Ovary (tissue), 3 donors: ENCODE measurements around the gene NKD2.

Source experiments
- CTCF ChIP-seq, 3 donors: fragments of 450-650 bp in 2 of 3; fragments of 200-600 bp in 1 of 3; IDR thresholded peaks; one replicate each; pipeline versions ENCODE4 v1.5.1 to v1.8.0; 2016 to 2022; ENCODE audit warnings: antibody characterized with exemption in 3 of 3, mild to moderate bottlenecking in 1 of 3
- EP300 ChIP-seq: sonication (generic); formaldehyde crosslinking; IDR thresholded peaks from one replicate; pipeline ENCODE4 v1.6.1; 2017; ENCODE audit warnings: antibody characterized with exemption
- POLR2A ChIP-seq: fragments of 450-650 bp; IDR thresholded peaks from one replicate; pipeline ENCODE4 v1.6.1; 2017; ENCODE audit warnings: antibody characterized with exemption, mild to moderate bottlenecking, moderate library complexity
- donor health status: DM: no; HTN: no; CAD: no.

GRCh38 chr5:1033178-1033577 is 24.6 kb downstream of the NKD2 start:
- TF ChIP-seq POLR2A, result no peak
- no peak for TF ChIP-seq CTCF (IDR thresholded peaks at IDR 0.05)
- no peak for TF ChIP-seq EP300
